HL-60 (cell line): ENCODE measurements around the gene MID1.

Experiments used
- CTCF ChIP-seq: IDR thresholded peaks from one replicate; pipeline ENCODE4 v1.5.1; 2011; ENCODE audit warnings: low read length, control low read depth, inconsistent platforms; ENCODE audit not compliant: insufficient read depth
- POLR2AphosphoS5 ChIP-seq: IDR thresholded peaks from 2 replicates; pipeline ENCODE4 v1.6.1; 2012; ENCODE audit warnings: low read depth
- REST ChIP-seq: IDR thresholded peaks from 2 replicates; pipeline ENCODE4 v1.6.1; 2012; ENCODE audit warnings: low read depth; ENCODE audit not compliant: insufficient replicate concordance
- SPI1 ChIP-seq: IDR thresholded peaks from 2 replicates; pipeline ENCODE4 v1.6.1; 2012; ENCODE audit warnings: low read depth, mild to moderate bottlenecking, borderline replicate concordance

- TF ChIP-seq CTCF (no peak), REST (no peak), SPI1 (no peak), POLR2AphosphoS5 (no peak)
Observed at GRCh38 chrX:10474510-10474909, 145.9 kb downstream of the MID1 start.
